ENCODE data around the gene MOAP1.
"Not testable (repeated sequence)": the region's sequence is repeated elsewhere in the genome, so short reads cannot be mapped to it uniquely, and the experiment has no call there.

MOAP1 gene

DNA sequence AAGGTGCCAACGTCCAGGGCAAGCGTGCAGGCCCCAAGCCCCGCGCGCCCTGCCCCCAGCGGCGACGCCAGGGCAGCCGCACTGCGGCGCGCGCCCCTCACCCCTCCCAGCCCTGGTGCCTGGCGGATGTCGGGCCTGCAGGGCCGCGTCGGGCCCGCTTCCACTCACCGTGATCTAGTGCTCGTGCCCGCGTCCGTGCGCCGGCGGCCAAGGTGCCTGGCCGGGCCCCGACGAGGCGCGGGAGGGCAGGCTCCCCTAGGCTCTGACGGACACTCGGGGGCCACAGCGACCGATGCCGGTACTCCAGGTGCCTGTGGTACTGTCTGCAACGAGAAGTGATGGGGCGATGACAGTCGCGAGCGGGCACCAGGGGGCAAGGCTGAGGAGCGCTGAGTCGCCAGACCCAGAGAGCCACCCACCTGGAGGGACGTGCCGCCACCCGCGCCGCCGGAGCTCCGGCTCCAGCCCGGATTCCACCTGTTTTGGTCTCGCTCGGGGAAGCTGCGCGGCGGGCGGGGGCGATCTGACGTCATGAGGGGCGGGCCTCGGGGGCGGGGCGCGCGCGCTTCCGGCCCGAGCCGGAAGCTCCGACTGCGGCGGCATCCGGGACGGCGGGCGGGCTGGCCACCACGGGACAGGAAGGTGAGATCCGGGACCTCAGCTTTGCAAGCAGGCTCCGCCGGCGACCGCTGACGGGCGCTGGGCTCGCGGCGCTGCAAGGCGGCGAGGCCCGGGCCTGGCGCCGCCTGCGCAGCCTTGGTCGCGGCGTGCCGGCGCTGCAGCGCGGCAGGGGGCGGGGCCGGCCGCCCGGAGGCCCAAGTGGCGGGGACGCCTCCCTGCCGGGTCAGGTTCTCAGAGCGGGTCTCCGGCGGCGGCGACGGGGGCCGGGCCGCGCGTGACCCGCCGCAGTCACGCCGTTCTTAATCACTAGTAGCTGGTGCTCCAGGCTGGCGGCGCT, at the start of gene MOAP1, which contains the start of gene LYSET:
TSS of gene MOAP1 (minus strand) at position 507 of the 958 bp plus-strand sequence. CDS start 655 bp downstream, outside the sequence.
TSS of gene LYSET (plus strand) at position 927 of the 958 bp plus-strand sequence. CDS start 89 bp downstream, outside the sequence.
- FAIRE-seq: no peak

GRCh38 chr14:93233078-93233477, 48.4 kb upstream of the MOAP1 start:
- not testable (repeated sequence) for FAIRE-seq

DNA sequence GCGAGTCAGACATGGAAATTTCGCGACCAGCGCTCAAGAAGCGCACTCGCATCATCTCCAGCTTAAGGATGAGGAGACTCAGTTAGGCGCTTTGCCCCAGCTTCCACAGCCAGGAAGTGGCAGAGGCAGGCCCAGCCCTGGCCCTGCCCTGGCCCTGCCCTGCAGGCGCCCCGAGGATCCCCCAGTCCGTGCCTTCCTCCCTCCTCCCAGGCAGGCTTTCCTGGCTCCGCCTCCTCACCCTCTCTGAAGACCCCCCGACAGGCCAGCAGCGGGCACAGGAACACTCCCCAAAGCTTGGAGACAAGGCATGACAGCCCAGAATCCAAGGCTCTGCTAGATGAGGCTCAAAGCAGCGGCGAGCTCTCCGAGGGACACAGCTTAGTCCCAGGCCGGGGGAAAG, 47.5 kb upstream of the MOAP1 start:
- FAIRE-seq: no peak

GRCh38 chr14:93231129-93231979, 46.7 kb upstream of the MOAP1 start:
- FAIRE-seq: no peak

GRCh38 chr14:93230539-93230938, 45.8 kb upstream of the MOAP1 start:
- no peak for FAIRE-seq

- no peak for FAIRE-seq
These were observed 43.9 kb upstream of the MOAP1 start for GRCh38 chr14:93228550-93228949.

DNA sequence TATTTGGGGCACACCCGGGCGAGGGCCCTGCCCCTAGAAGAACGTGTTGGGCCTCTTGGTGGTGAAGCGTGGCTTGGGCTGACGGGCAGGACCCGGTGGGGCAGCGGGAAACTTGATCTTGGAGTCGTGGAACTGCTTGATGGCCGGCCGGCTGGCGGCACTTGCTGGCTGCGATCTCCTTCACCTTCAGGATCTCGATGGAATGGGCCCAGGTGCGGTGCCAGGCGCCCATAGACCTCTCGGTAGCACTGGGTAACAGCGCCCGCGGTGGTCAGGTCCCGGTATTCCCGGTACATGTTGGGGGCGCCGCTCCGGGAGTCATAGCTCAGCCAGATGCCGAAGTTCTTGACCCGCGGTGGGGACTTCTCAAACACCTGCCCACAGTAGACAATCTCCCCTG, 38.9 kb upstream of the MOAP1 start:
- FAIRE-seq: no peak

DNA sequence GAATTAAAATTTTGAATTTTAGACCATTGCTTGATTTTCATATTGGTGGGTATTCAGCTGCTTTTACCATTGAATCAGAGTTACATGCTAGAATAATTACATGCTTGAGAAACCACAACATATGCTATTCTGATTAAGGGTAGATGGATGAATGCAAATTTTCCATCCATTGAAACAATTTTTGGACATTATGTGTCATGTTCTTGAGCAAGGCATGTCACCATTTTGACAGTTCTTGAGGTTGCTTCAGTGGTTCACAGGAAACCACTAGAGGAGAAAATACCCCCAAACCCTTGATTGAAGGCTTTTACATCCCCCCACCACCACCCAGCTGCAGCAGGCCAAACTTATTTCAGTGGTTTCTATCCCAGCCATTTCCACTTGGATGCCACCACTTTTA, 35.8 kb upstream of the MOAP1 start:
- no peak for FAIRE-seq

GRCh38 chr14:93219103-93219726, 34.5 kb upstream of the MOAP1 start:
- peak; percentile 90 for FAIRE-seq

DNA sequence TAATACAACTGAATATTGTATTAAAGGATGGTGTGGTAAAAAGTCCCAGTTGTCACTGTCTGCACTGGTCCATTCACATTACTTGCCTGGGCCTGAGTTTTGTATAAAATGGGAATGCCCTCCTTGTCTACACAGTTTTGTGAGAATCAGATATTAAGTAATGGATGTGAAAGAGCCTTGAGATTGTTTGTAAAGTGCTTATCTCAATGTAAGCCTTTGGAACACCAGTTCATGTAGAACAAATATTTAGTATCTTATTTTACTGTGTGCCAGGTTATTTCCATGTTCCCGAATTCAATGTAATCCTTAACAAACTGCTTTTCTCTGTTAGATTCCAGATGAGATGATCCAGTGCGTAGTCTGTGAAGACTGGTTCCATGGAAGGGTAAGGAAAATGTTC, 29.9 kb upstream of the MOAP1 start:
- FAIRE-seq: no peak

- FAIRE-seq: no peak
These were observed 27.7 kb upstream of the MOAP1 start for GRCh38 chr14:93212432-93212831.

- FAIRE-seq: no peak
These were observed 23.0 kb upstream of the MOAP1 start for GRCh38 chr14:93207468-93208308.

- peak; percentile 96 for FAIRE-seq
These were observed 22.2 kb upstream of the MOAP1 start, which contains the start of the genes GON7 and UBR7 for GRCh38 chr14:93206793-93207467. GON7 (minus strand) TSS chr14:93207065; CDS start chr14:93207037, 28 bp downstream. UBR7 (plus strand) TSS chr14:93207256; CDS start chr14:93207292, 36 bp downstream.

DNA sequence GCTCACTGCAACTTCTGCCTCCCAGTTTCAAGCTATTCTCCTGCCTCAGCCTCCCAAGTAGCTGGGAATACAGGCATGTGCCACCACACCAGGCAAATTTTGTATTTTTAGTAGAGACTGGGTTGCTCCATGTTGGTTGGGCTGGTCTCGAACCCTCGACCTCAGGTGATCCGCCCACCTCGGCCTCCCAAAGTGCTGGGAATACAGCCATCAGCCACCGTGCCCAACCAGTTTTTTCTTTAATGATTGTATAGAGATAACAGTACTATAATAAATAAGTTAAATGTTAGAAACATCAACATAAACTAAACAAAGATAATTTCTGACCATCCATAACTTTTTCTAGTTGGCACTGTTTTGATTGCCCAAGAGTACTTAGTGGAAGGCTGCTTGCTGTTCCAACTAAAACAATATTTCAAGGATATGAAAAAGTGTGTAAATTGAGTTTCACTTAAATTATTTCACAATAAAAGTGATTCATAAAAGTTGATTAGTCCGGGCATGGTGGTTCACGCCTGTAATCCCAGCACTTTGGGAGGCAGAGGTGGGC, 16.5 kb upstream of the MOAP1 start:
- no peak for FAIRE-seq

GRCh38 chr14:93200553-93200952, 15.9 kb upstream of the MOAP1 start:
- FAIRE-seq: no peak

DNA sequence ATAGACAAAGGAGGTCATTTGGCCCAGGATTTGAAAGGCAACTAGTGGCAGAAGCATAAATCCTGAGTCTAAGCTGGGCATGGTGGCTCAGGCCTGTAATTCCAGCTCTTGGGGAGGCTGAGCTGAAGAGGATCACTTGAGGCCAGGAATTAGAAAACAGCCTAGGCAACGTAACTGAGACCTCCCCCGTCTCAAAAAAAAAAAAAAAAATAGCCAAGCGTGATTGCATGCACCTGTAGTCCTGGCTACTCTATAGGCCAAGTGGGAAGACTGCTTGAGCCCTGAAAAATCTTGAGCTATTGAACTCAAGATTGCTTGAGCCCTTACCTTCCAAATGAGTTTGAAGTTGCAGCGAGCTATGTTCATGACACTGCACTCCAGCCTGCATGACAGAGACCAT, 14.3 kb upstream of the MOAP1 start:
- FAIRE-seq: no peak

GRCh38 chr14:93195316-93195999, 10.8 kb upstream of the MOAP1 start:
- FAIRE-seq: no peak

GRCh38 chr14:93186956-93187355, 2.3 kb upstream of the MOAP1 start:
- no peak for FAIRE-seq

DNA sequence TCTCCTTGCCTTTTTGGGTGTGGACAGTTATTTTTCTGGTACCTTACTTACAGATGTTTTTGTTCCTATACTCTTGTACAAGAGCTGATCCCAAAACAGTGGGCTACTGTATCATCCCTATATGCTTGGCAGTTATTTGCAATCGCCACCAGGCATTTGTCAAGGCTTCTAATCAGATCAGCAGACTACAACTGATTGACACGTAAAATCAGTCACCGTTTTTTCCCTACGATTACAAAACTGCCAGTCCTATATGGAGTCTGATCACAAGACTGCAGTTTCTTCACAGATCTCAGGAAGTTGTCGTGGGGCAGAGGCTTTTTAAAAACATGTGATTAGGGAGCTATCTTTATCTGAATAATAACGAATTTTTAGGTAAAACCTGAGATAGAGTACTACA, 1.8 kb upstream of the MOAP1 start:
- no peak for FAIRE-seq

DNA sequence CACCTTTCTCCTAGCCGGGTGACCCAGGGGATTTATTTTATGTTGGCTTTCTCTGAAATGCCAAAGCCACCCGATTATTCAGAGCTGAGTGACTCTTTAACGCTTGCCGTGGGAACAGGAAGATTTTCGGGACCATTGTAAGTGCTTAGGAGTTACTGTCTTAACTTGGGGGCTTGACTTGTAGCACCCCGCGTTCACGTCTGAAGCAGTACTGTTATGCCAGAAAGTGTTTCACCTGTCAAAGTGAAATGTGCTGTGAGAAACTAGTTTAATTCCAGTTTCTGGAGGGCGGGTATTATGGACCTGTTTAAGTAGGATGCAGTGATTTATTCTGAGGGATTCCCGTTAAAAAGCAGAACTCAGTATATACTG, 638 bp upstream of the MOAP1 start:
- FAIRE-seq: no peak
